Duodenal mucosa (tissue), 2 donors: Measurements from ENCODE around the gene FAM184A.

ENCODE experiments used
- H3K27ac ChIP-seq: one replicate; pipeline ENCODE4 v1.7.0; 2013; ENCODE audit warnings: low read depth, low read length
- H3K27me3 ChIP-seq, 2 donors: one replicate each; pipeline ENCODE4 v1.7.0; 2013; ENCODE audit warnings: low read length in 2 of 2, control low read depth in 1 of 2; ENCODE audit not compliant: insufficient read depth in 2 of 2, control insufficient read depth in 1 of 2
- H3K36me3 ChIP-seq, 2 donors: one replicate each; pipeline ENCODE4 v1.7.0; 2013; ENCODE audit warnings: low read length in 2 of 2, control low read depth in 1 of 2; ENCODE audit not compliant: insufficient read depth in 2 of 2, control insufficient read depth in 1 of 2
- H3K4me1 ChIP-seq, 2 donors: one replicate each; pipeline ENCODE4 v1.7.0; 2013; ENCODE audit warnings: low read length in 2 of 2, control low read depth in 1 of 2; ENCODE audit not compliant: insufficient read depth in 2 of 2, control insufficient read depth in 1 of 2
- H3K4me3 ChIP-seq, 2 donors: one replicate each; pipeline ENCODE4 v1.7.0; 2013; ENCODE audit warnings: low read length in 2 of 2, low read depth in 1 of 2
- H3K9ac ChIP-seq, 2 donors: one replicate each; pipeline ENCODE4 v1.7.0; 2013; ENCODE audit warnings: low read length in 2 of 2, low read depth in 1 of 2
- H3K9me3 ChIP-seq, 2 donors: one replicate each; pipeline ENCODE4 v1.7.0; 2013; ENCODE audit warnings: low read length in 2 of 2, control low read depth in 1 of 2; ENCODE audit not compliant: control insufficient read depth in 1 of 2

Gene FAM184A

DNA sequence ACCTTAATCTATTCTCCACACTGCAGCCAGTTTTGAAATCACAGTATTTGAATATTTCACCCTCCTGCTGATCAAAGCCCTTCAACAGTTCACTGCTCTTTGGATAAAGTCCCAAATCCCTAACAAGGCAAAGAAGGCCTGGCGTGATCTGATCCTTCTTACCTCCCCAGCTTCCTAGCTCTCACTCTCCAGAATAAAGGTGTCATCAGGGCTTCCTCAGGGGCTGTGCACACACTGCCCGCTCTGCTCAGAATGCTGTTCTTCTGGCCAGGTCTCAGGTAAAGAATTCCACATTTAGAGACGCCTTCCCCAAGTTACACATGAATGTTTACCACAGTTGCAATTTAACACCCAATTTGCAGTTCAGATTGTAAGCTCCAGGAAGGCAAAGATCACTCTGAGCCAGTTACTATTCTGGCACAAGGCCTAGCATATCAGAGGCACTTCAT is 84.6 kb downstream of the FAM184A start:
- H3K9me3 ChIP-seq: no peaks in the 10 kb centered on the region
- no peak overlapping the region for H3K27ac ChIP-seq
- H3K4me1 ChIP-seq: peaks cover 0 to 16% of the 10 kb centered on the region in 2 donors
- H3K9ac ChIP-seq: no peak overlapping the region
- no peaks in the 10 kb centered on the region for H3K27me3 ChIP-seq
- H3K4me3 ChIP-seq: no peak overlapping the region
- H3K36me3 ChIP-seq: no peaks in the 10 kb centered on the region

DNA sequence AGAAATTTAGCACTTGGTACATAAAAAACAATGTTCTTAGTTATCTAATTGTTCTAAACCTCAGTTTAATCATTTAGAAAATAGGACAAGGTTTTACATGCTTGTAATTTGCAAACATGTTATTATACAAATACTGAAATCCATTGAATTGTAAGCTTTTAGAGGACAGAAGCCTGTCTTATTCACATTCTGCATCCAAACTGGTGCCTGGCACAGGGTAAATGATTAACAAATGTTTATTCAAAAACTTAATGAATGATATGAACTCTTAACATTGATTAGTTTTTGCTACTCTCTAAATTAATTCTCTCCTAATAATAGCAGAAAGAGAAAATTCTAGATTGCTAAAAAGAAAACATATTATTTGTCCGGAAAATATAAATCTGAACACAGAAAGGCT is 85.1 kb downstream of the FAM184A start:
- Histone ChIP-seq H3K27me3 (no peaks in the 10 kb centered on the region), H3K27ac (no peak overlapping the region), H3K9me3 (no peaks in the 10 kb centered on the region), H3K4me3 (no peak overlapping the region), H3K9ac (no peak overlapping the region), H3K36me3 (no peaks in the 10 kb centered on the region), H3K4me1 (peaks cover 0 to 12% of the 10 kb centered on the region in 2 donors)

DNA sequence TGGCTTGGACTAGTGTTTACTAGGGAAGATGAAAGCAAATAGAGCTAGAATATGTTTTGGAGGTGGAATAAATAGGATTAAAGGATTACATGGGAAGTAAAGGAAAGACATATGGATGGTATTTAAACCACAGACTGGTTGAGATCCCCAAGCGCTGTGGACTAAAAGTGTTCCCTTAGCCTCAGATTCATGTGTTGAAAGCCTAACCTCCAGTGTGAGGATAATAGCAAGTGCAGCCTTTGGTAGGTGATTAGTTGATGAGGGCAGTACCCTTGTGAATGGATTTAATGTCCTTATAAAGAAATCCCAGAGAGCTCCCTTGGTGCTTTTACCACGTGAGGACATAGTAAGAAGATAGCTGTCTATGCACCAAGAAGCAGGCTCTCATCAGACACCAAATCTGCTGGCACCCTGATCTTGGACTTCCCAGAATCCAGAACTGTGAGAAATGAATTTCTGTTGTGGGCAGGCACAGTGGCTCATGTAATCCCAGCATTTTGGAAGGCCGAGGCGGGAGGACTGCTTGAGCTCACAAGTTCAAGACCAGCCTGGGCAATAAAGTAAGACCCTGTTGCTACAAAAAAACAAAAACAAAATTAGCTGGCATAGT is 86.2 kb downstream of the FAM184A start:
- Histone ChIP-seq H3K36me3 (no peaks in the 10 kb centered on the region), H3K27me3 (no peaks in the 10 kb centered on the region), H3K27ac (no peak overlapping the region), H3K9me3 (no peaks in the 10 kb centered on the region), H3K9ac (no peak overlapping the region), H3K4me1 (peaks cover 0 to 11% of the 10 kb centered on the region in 2 donors), H3K4me3 (no peak overlapping the region)

DNA sequence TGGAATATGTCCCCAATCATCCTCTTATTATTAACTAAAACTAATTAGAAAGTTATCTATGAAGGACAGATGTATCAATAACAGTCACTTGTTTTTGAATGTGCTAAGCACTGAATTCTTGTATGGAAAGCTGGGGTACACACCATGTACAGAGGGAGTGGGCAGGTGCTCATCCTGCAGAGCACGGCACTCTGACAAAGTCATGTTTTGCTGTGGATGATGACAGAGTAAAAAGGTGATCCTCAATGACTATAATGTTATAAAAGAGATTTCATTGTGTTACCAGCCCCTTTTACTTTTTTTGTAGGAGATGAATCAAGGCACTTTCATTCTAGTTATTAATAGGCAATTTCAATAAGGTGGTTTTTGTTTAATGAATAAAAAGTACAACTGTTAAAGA is 92.2 kb downstream of the FAM184A start:
- Histone ChIP-seq H3K9me3 (no peaks in the 10 kb centered on the region), H3K9ac (no peak overlapping the region), H3K4me3 (no peak overlapping the region), H3K4me1 (no peaks in the 10 kb centered on the region), H3K27me3 (no peaks in the 10 kb centered on the region), H3K27ac (no peak overlapping the region), H3K36me3 (no peaks in the 10 kb centered on the region)

DNA sequence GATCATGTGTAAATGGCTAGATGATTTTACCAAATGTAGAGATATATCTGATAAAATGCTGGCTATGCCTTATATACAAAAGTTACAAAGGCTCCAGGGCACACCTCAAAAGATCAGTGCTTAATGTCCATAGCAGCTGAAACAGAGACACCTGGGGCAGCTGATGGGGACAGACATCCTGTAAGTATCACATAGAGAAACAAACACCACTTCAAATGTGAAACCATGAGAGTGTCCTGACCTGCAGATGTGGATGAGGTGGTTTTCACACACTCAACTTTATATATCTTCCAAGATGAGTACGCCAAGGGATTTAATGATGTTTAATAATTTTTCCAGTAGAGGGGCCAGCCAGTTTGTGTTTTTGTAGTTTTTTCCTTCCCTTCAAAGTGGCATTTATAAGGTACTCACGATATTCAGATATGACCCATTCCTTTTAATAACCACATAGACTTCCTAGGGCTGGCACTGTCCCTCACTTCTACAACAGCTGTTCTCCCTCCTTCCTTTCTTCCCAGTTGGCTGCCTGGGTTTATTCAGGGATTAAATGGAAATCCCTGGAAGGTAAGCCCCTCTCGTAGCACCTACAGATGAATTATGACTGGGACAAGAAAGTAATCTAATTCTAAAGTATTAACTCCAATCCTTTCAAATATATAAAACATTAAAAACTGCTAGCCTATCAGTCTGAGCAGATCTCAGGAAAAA is 93.2 kb downstream of the FAM184A start:
- no peaks in the 10 kb centered on the region for H3K4me1 ChIP-seq
- H3K27me3 ChIP-seq: no peaks in the 10 kb centered on the region
- H3K9ac ChIP-seq: no peak overlapping the region
- H3K36me3 ChIP-seq: no peaks in the 10 kb centered on the region
- no peak overlapping the region for H3K4me3 ChIP-seq
- H3K27ac ChIP-seq: no peak overlapping the region
- H3K9me3 ChIP-seq: no peaks in the 10 kb centered on the region

DNA sequence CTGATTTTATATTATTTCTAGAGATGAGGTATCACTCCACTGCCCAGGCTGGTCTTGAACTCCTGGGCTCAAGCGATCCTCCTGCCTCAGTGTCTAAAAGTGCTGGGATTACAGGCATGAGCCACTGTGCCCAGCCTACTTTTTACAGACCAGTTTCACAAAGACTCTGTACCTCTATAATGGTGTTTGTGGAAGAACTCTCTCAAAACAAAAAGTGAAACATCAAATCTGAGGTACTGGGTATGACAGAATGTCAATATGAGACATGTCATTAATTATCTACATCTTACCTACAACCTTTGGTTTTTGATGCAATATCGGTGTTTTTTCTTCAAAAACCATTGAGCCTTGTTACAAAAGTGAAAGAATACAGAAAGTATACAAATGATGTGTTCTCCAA is 94.1 kb downstream of the FAM184A start:
- Histone ChIP-seq H3K9ac (no peak overlapping the region), H3K36me3 (no peaks in the 10 kb centered on the region), H3K9me3 (no peaks in the 10 kb centered on the region), H3K27ac (no peak overlapping the region), H3K4me3 (no peak overlapping the region), H3K4me1 (no peaks in the 10 kb centered on the region), H3K27me3 (no peaks in the 10 kb centered on the region)

DNA sequence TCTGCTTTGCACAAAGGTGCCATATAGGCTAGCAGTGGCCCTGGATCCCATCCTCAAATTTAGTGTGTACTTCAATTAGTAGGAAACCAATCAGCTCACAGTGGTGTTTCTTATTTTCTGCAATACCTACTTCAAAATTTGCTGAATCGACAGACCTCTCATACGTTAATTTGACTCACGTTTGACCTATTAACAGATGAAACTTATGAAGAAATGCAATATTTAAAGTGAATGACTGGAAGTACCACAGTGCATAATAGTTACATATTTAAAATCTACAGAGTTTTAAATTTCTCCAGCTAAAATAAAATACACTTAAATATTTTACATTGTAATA is 95.9 kb downstream of the FAM184A start:
- Histone ChIP-seq H3K36me3 (no peaks in the 10 kb centered on the region), H3K4me3 (no peak overlapping the region), H3K4me1 (no peaks in the 10 kb centered on the region), H3K9me3 (no peaks in the 10 kb centered on the region), H3K27ac (no peak overlapping the region), H3K27me3 (no peaks in the 10 kb centered on the region), H3K9ac (no peak overlapping the region)

DNA sequence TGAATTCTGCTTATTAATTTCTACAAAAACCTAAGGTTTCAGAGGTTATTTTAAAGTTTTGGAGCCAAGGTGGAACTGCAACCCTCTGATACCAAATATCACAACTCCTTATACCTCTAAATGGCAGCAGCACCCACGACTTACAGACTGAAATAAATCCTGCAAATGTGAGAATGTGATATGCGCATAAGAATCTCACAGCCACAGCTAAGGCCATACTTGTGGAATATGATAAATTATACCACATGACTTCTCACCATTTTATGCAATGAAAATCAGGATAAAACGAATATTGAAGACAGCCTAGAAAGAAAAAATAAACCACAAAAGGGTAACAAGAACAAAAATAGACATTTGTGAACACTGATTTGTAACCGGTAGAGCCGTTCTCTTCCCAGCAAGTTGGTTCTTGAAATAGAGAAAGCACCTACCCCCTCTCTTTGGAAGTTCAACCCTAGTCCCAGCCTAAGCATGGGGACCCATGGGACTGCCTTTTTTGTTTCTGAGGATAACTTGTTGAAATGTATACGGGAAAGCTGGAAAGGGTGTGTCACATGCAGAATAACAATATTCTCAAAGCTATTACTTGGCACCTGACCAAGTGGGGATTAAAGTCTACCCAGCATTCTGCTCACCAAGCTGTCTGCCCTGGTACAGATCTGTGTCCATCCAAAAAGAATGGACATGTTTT is 96.4 kb downstream of the FAM184A start:
- Histone ChIP-seq H3K4me3 (no peak overlapping the region), H3K4me1 (no peaks in the 10 kb centered on the region), H3K27me3 (no peaks in the 10 kb centered on the region), H3K9me3 (no peaks in the 10 kb centered on the region), H3K36me3 (no peaks in the 10 kb centered on the region), H3K9ac (no peak overlapping the region), H3K27ac (no peak overlapping the region)

DNA sequence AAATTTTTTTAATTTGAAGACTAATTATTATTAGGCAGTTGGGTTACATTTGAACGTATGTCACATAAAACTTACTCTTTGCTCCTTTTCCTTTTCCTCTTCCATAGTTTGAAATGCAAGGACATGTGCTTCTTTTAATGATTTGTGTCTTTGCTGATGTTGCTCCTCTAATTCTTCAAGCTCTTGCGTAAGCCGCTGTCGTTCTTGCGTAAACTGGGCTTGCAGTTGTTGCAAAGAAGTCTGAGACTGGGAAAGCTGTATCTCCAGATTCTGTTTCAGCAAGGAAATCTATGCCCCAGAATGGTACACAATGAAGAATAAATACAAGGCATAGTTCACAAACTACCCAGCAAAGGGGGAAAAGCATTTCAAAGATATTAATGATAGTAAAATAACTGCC is 98.4 kb downstream of the FAM184A start:
- no peaks in the 10 kb centered on the region for H3K36me3 ChIP-seq
- H3K9me3 ChIP-seq: no peaks in the 10 kb centered on the region
- H3K27me3 ChIP-seq: no peaks in the 10 kb centered on the region
- H3K27ac ChIP-seq: no peak overlapping the region
- no peaks in the 10 kb centered on the region for H3K4me1 ChIP-seq
- no peak overlapping the region for H3K4me3 ChIP-seq
- no peak overlapping the region for H3K9ac ChIP-seq

DNA sequence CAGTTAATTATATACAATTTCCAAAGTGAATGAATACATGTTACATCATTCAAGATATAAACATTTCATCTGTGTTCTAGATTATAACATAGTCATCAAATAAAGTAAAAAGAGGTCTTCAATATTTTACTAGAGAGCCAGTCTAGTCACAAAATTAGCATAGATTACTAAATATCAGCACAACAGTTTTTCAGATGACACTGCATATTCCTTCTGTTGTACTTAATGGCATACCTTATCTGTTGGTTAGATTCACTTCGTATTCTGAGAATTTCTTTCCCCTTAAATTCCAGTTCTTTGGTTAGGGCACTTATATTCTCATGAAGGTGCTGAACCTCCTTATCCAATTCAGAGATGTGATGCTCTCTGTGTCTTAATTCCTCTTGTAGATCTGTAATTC is 103.7 kb downstream of the FAM184A start:
- Histone ChIP-seq H3K4me1 (no peaks in the 10 kb centered on the region), H3K9ac (no peak overlapping the region), H3K36me3 (no peaks in the 10 kb centered on the region), H3K9me3 (no peaks in the 10 kb centered on the region), H3K27ac (no peak overlapping the region), H3K27me3 (no peaks in the 10 kb centered on the region), H3K4me3 (no peak overlapping the region)
